Psoas muscle (tissue), 8 donors: ENCODE results near the gene MAN2A2. TPM values are rescaled to one million over a fixed set of nuclear protein-coding genes. Genes with fewer than 3 reads are reported as not detected.
A peak's percentile ranks its signal among the peaks of the same experiment; 100 is the strongest.

Experiments used
- ATAC-seq, 4 donors: fragments of 200-7000 bp; cut with Tn5 transposase; one replicate each; pipeline ENCODE4 v1.9.1; 2020; ENCODE audit warnings: moderate library complexity in 3 of 4, mild to moderate bottlenecking in 2 of 4
- DNase-seq, 2 donors: peaks; one replicate each; pipeline ENCODE4 v3.0.0-alpha.2; 2020
- H3K27ac ChIP-seq: fragments of 200-600 bp; one replicate; pipeline ENCODE4 v1.8.0; 2022
- H3K27me3 ChIP-seq, 3 donors: fragments of 200-600 bp in 1 of 3; one replicate each; pipeline versions ENCODE4 v1.6.1 to v1.8.0; 2013 to 2022; ENCODE audit warnings: low read length in 2 of 3, mild to moderate bottlenecking in 2 of 3, moderate library complexity in 1 of 3; ENCODE audit not compliant: insufficient read depth in 3 of 3
- H3K36me3 ChIP-seq, 2 donors: fragments of 200-600 bp in 1 of 2; one replicate each; pipeline versions ENCODE4 v1.6.1 to v1.8.0; 2013 to 2022; ENCODE audit warnings: low read depth in 1 of 2, mild to moderate bottlenecking in 1 of 2, moderate library complexity in 1 of 2; ENCODE audit not compliant: insufficient read depth in 1 of 2
- H3K4me1 ChIP-seq: fragments of 200-600 bp; one replicate; pipeline ENCODE4 v1.8.0; 2022
- H3K4me3 ChIP-seq: fragments of 200-600 bp; one replicate; pipeline ENCODE4 v1.8.0; 2022; ENCODE audit warnings: mild to moderate bottlenecking
- H3K9me3 ChIP-seq: fragments of 200-600 bp; one replicate; pipeline ENCODE4 v1.8.0; 2022
- WGBS, 3 donors: extraction: QIAGEN DNeasy Blood & Tissue Kit; methylation state at CpG; one replicate each; pipeline versions ENCODE4 v1.1.6 to v1.1.7; 2013; 5-methylcytosine and 5-hydroxymethylcytosine counted together
- intact Hi-C, 2 donors: fragments of 100-400 bp; cut with DNase I; formaldehyde crosslinking; loops; one replicate each; pipeline versions ENCODE4 v1.11.0 to v1.14.2; 2022
- long read RNA-seq, 2 donors: library from polyadenylated mRNA; unstranded; transcript quantifications; one replicate each; pipeline ENCODE4 v2.0.0, GENCODE V29; 2021
- polyA plus RNA-seq, 3 donors: library from polyadenylated mRNA; stranded (reverse); fragments of 200-250 nt; gene quantifications; one replicate each; pipeline ENCODE4 v1.2.3, GENCODE V29; 2013
- total RNA-seq, 4 donors: library from RNA; stranded (reverse); fragmentation: NEBNext Ultra II Directional in 2 of 4; extraction: Animal tissue kit (Norgen Biotek cat#: 25700) in 2 of 4; gene quantifications; one replicate each; pipeline versions ENCODE4 v1.2.1 to v1.2.4, GENCODE V29; 2021 to 2023
- TF ChIP-seq, protein P1 (sequence below): fragments of 200-600 bp; IDR thresholded peaks from one replicate; pipeline ENCODE4 v1.8.0; 2022; ENCODE audit warnings: antibody characterized with exemption
- donor health status: healthy with polysubstance abuse.
- donor health status: DM: no; HTN: no; CAD: no; lungs with moderate emphysema.
- donor health status: Bipolar disorder and iron deficiency.
- donor health status: healthy.
- donor health status: DM: yes; HTN: yes; CAD: no.
- donor health status: DM: no; HTN: no; CAD: no.
- donor health status: DM: no; HTN: no; CAD: no.
- donor health status: DM: yes; HTN: yes; CAD: no.

Gene MAN2A2
- 100 to 1,000 TPM in 3 of 4 donors, 10 to 100 TPM in 1; 73.0 to 127 (median 121) TPM for total RNA-seq
- polyA plus RNA-seq: 100 to 1,000 TPM in 1 of 3 donors, 10 to 100 TPM in 2; 22.9 to 111 (median 41.5) TPM
- long read RNA-seq, donor 1, partial matches to known transcripts: 54 of 76 reads
- long read RNA-seq, donor 1, other reads (novel, unspliced or antisense): 18 of 76 reads
- long read RNA-seq, donor 2, partial matches to known transcripts: 79 of 119 reads
- long read RNA-seq, donor 2, other reads (novel, unspliced or antisense): 36 of 119 reads

DNA sequence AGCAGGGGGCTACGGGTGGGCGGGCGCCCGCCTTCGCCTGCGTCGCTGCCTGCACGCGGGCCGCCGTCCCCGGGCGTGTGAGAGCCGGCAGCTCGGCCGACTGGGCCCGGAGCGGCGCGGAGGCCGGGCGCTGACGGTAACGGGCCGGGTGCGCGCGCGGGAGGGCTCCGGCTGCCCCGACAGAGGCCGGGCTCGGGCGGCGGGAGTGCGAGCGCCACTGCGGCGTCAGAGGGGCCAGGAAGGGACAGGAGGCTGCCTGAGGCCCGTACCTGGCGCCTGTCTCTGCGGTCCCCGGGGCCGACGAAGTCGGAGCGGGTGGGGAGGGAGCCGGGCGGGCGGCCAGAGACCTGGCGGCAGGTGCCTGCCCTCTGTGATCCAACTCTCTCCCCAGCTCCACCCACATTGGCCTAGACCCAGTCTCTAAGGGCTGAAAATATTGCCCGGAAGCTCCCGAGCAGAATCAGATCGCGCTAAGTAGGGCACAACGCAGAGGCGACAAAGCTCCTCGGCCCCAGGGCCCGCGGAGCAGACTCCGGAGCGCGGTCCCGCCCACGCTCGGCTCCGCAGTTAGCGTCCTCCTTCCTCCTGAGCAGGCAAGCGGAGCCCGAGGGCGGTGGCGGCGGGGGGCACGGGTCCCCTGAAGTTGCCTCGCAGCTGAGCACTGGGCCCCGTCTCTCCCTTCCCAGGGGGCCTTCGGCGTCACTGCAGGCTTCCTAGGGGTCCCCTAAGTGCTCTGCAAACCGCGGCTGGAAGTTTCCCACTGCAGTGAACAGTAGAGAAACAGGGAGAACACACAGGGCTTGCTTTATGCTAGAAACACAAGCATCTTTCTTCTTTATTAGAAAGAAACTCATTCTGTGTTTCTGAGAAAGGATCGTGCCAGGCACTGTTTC, at the start of gene MAN2A2:
Gene MAN2A2, plus strand, starts transcription at position 463 of the 893 bp plus-strand sequence. CDS start 906 bp downstream, outside the sequence.
- WGBS, 3 donors: 0 to 1% (median 1%) methylated on average over 46 to 81 of the region's 81 CpGs
- Histone ChIP-seq H3K4me3 (peak within 1 kb of the TSS; percentile 69), H3K27me3 (no peaks in the 10 kb centered on the region), H3K36me3 (peaks cover 0 to 42% of the 10 kb centered on the region in 2 donors), H3K9me3 (no peaks in the 10 kb centered on the region), H3K4me1 (peaks cover 20% of the 10 kb centered on the region), H3K27ac (peak within 1 kb of the TSS; percentile 95)
- TF ChIP-seq, protein P1, sequence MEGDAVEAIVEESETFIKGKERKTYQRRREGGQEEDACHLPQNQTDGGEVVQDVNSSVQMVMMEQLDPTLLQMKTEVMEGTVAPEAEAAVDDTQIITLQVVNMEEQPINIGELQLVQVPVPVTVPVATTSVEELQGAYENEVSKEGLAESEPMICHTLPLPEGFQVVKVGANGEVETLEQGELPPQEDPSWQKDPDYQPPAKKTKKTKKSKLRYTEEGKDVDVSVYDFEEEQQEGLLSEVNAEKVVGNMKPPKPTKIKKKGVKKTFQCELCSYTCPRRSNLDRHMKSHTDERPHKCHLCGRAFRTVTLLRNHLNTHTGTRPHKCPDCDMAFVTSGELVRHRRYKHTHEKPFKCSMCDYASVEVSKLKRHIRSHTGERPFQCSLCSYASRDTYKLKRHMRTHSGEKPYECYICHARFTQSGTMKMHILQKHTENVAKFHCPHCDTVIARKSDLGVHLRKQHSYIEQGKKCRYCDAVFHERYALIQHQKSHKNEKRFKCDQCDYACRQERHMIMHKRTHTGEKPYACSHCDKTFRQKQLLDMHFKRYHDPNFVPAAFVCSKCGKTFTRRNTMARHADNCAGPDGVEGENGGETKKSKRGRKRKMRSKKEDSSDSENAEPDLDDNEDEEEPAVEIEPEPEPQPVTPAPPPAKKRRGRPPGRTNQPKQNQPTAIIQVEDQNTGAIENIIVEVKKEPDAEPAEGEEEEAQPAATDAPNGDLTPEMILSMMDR: no peak
- DNase-seq (peak; percentile 71 to 88), ATAC-seq (peak; percentile 77 to 85 (median 84))
- intact Hi-C loops: loop anchor here (1.0 to 2.0 kb wide), 2 partner anchors 29 to 30 kb away; partner anchors contain the start of gene HDDC3 (in 2 of the 2)

DNA sequence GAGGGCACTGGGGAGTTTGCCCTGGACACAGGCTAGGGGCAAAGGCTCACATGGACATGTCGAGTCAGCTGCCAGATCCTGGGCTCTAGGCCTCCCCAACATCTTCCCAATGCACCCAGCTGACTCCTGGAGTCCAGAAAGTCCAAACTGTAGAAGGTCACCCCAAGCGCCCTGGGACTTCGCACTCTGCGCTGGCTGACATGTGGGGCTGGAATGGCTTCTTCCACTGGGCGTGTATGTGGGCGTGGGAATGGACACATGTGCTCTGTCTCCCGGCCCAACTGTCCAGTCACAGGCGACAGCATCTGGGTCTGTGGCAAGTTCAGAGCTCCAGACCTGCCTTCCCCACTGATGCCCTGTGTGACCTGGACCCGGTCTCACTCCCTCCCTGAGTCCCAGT, 48.0 kb upstream of the MAN2A2 start:
- 84 to 86% (median 85%) methylated on average over 9 of the region's 9 CpGs for WGBS, 3 donors
- DNase-seq (no peak), ATAC-seq (no peak)
- H3K4me1 ChIP-seq: no peaks in the 10 kb centered on the region
- no peak overlapping the region for H3K4me3 ChIP-seq
- TF ChIP-seq, protein P1: no peak
- no peaks in the 10 kb centered on the region for H3K36me3 ChIP-seq
- H3K27ac ChIP-seq: no peak overlapping the region
- no peaks in the 10 kb centered on the region for H3K27me3 ChIP-seq
- no peaks in the 10 kb centered on the region for H3K9me3 ChIP-seq
- intact Hi-C loops: no loop called here

DNA sequence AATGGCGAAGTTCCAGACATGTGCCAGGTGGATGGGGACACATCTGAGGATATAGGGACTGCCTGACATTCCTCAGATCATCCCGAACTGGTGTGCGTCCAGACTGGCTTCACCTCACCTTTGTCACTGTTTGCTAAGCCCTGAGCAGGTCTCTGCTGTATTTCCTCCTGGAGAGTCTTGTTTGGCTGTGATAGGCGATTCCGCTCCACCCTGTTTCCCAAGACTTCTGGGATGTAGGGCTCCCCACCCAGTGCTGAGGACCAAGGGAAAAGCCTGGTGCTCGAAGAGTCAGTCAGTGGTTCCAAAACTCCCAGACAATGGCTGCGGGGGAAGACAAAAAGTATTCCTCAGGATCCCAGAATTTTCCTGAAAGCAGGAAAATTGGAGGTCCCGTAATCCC, 45.8 kb upstream of the MAN2A2 start:
- Histone ChIP-seq H3K36me3 (no peaks in the 10 kb centered on the region), H3K4me3 (no peak overlapping the region), H3K4me1 (no peaks in the 10 kb centered on the region), H3K27me3 (no peaks in the 10 kb centered on the region), H3K27ac (no peak overlapping the region), H3K9me3 (no peaks in the 10 kb centered on the region)
- no peak for DNase-seq
- peak in 1 of 4 donors; percentile 25 for ATAC-seq
- WGBS, 3 donors: 91 to 96% (median 92%) methylated on average over 8 of the region's 8 CpGs
- intact Hi-C loops: no loop called here
- TF ChIP-seq, protein P1: no peak

DNA sequence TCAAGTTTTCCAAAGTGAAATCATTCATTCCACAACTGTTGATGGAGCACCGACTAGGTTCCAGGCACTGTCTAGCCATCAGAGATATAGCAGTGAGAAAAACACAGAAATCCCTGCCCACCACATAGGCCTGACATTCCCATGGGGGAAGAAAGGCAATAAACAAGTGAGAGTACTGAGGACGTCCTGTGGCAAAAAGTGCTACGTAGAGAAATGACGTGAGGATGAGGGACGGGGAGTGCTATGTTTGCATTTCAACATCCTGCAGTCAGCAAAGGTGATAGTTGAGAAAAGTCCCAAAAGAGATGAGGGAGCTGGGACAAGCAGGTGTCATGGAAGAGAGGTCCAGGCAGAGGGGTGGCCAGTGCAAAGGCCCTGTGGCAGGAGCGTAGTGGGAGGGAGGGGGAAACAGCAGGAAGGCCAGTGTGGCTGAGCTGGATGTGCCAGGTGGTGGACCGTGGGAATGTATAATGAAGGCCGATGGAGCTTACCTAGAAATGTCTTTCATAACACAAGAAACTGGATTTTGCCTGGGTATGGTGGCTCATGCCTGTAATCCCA, 45.1 kb upstream of the MAN2A2 start:
- DNase-seq: no peak
- 88 to 94% (median 93%) methylated on average over 8 of the region's 8 CpGs for WGBS, 3 donors

More for the DNA sequence above, 45.1 kb upstream of the MAN2A2 start:
- intact Hi-C loops: no loop called here
- ATAC-seq: no peak
- TF ChIP-seq, protein P1: no peak
- Histone ChIP-seq H3K27me3 (no peaks in the 10 kb centered on the region), H3K4me3 (no peak overlapping the region), H3K27ac (no peak overlapping the region), H3K9me3 (no peaks in the 10 kb centered on the region), H3K36me3 (no peaks in the 10 kb centered on the region), H3K4me1 (no peaks in the 10 kb centered on the region)
